ENCODE measurements around the gene ZNF516.

GRCh38 chr18:76474824-76475223 is 20.2 kb downstream of the ZNF516 start:
- TF ChIP-seq CTCF (IDR thresholded peaks at IDR 0.05) (no peak), POLR2AphosphoS5 (IDR thresholded peaks at IDR 0.05) (no peak), EP300 (IDR thresholded peaks at IDR 0.05) (no peak), POLR2A (IDR thresholded peaks at IDR 0.05) (no peak)

Data from sigmoid colon (tissue), 4 donors.